ENCODE measurements around the gene ALKBH6. TPM values are rescaled to one million over a fixed set of nuclear protein-coding genes. Genes with fewer than 3 reads are reported as not detected.

The ALKBH6 gene
- total RNA-seq = 52.2 and 79.0 TPM in 2 replicates
- 39.6 and 66.9 TPM in 2 replicates for polyA plus RNA-seq

- peak; percentile 99 to 100 for DNase-seq (ENCODE audit: low read depth in 1 of 2, low spot score in 1 of 2)
- TF ChIP-seq CTCF (IDR thresholded peaks at IDR 0.05; ENCODE audit: low read depth, low read length) = no peak
- Histone ChIP-seq H3K4me1 (ENCODE audit: low read depth) (peaks cover 4% of the 10 kb centered on the region), H3K27ac (no peak within 1 kb of the TSS), H3K9me3 (ENCODE audit: low read depth) (no peaks in the 10 kb centered on the region), H3K4me3 (peak within 1 kb of the TSS; percentile 66), H3K27me3 (no peaks in the 10 kb centered on the region), H3K36me3 (no peaks in the 10 kb centered on the region)
Measured at GRCh38 chr19:36014012-36014924, at the start of gene ALKBH6. TSS of gene ALKBH6 (minus strand) at chr19:36014213. CDS start at chr19:36013397, 816 bp downstream.

GRCh38 chr19:36061367-36061766, 47.4 kb upstream of the ALKBH6 start:
- Histone ChIP-seq H3K36me3 (no peaks in the 10 kb centered on the region), H3K4me3 (no peak overlapping the region), H3K27me3 (no peaks in the 10 kb centered on the region), H3K27ac (no peak overlapping the region), H3K4me1 (ENCODE audit: low read depth) (no peaks in the 10 kb centered on the region), H3K9me3 (ENCODE audit: low read depth) (no peaks in the 10 kb centered on the region)
- DNase-seq (ENCODE audit: low read depth in 1 of 2, low spot score in 1 of 2) = no peak
- no peak for TF ChIP-seq CTCF (IDR thresholded peaks at IDR 0.05; ENCODE audit: low read depth, low read length)

- no peaks in the 10 kb centered on the region for H3K36me3 ChIP-seq
- no peak overlapping the region for H3K4me3 ChIP-seq
- H3K9me3 ChIP-seq (ENCODE audit: low read depth) = no peaks in the 10 kb centered on the region
- H3K27ac ChIP-seq = no peak overlapping the region
- no peaks in the 10 kb centered on the region for H3K4me1 ChIP-seq (ENCODE audit: low read depth)
- TF ChIP-seq CTCF (IDR thresholded peaks at IDR 0.05; ENCODE audit: low read depth, low read length) = peak; percentile 70
- H3K27me3 ChIP-seq = no peaks in the 10 kb centered on the region
- DNase-seq (ENCODE audit: low read depth in 1 of 2, low spot score in 1 of 2) = peak; percentile 70 to 80
Measured at GRCh38 chr19:36060430-36060829, 46.4 kb upstream of the ALKBH6 start.

GRCh38 chr19:36059180-36059910, 45.3 kb upstream of the ALKBH6 start:
- TF ChIP-seq CTCF (IDR thresholded peaks at IDR 0.05; ENCODE audit: low read depth, low read length) = no peak
- Histone ChIP-seq H3K9me3 (ENCODE audit: low read depth) (no peaks in the 10 kb centered on the region), H3K27ac (no peak overlapping the region), H3K27me3 (no peaks in the 10 kb centered on the region), H3K36me3 (no peaks in the 10 kb centered on the region), H3K4me3 (no peak overlapping the region), H3K4me1 (ENCODE audit: low read depth) (no peaks in the 10 kb centered on the region)
- no peak for DNase-seq (ENCODE audit: low read depth in 1 of 2, low spot score in 1 of 2)

GRCh38 chr19:36058481-36059179, 44.6 kb upstream of the ALKBH6 start:
- Histone ChIP-seq H3K27me3 (no peaks in the 10 kb centered on the region), H3K4me1 (ENCODE audit: low read depth) (no peaks in the 10 kb centered on the region), H3K36me3 (no peaks in the 10 kb centered on the region), H3K9me3 (ENCODE audit: low read depth) (no peaks in the 10 kb centered on the region), H3K27ac (no peak overlapping the region), H3K4me3 (no peak overlapping the region)
- no peak for DNase-seq (ENCODE audit: low read depth in 1 of 2, low spot score in 1 of 2)
- TF ChIP-seq CTCF (IDR thresholded peaks at IDR 0.05; ENCODE audit: low read depth, low read length) = no peak
